Upper lobe of left lung (tissue), 6 donors: ENCODE data around the gene CSTPP1. TPM values are rescaled to one million over a fixed set of nuclear protein-coding genes. Genes with fewer than 3 reads are reported as not detected.

ENCODE experiments used
- ATAC-seq, 2 donors: fragments of 200-7000 bp; cut with Tn5 transposase; one replicate each; pipeline ENCODE4 v1.9.1; 2022; ENCODE audit warnings: mild to moderate bottlenecking in 2 of 2, moderate library complexity in 2 of 2; ENCODE audit not compliant: low FRiP score in 2 of 2
- DNase-seq, 2 donors: peaks; one replicate each; pipeline ENCODE4 v3.0.0-alpha.2; 2019 to 2020
- H3K27ac ChIP-seq, 4 donors: fragments of 200-600 bp; sonication (generic); one replicate each; pipeline ENCODE4 v1.5.1; 2016 to 2019
- H3K27me3 ChIP-seq, 4 donors: fragments of 200-600 bp; sonication (generic); one replicate each; pipeline ENCODE4 v1.5.1; 2017 to 2019
- H3K36me3 ChIP-seq, 4 donors: fragments of 200-600 bp; sonication (generic); one replicate each; pipeline ENCODE4 v1.5.1; 2016 to 2019
- H3K4me1 ChIP-seq, 4 donors: fragments of 200-600 bp; sonication (generic); one replicate each; pipeline ENCODE4 v1.5.1; 2018 to 2019
- H3K4me3 ChIP-seq, 4 donors: fragments of 200-600 bp; sonication (generic); one replicate each; pipeline ENCODE4 v1.5.1; 2017 to 2019; ENCODE audit warnings: mild to moderate bottlenecking in 2 of 4, moderate library complexity in 1 of 4
- H3K9me3 ChIP-seq, 4 donors: fragments of 200-600 bp; sonication (generic); one replicate each; pipeline ENCODE4 v1.5.1; 2018 to 2019
- CTCF ChIP-seq, 6 experiments: fragments of 450-650 bp in 4 of 6; fragments of 200-600 bp in 2 of 6; sonication (generic) in 2 of 6; IDR thresholded peaks; one replicate each; pipeline ENCODE4 v1.5.1; 2016 to 2019; ENCODE audit warnings: antibody characterized with exemption in 6 of 6
- EP300 ChIP-seq, 4 donors: sonication (generic); formaldehyde crosslinking; IDR thresholded peaks; one replicate each; pipeline ENCODE4 v1.5.1; 2017; ENCODE audit warnings: antibody characterized with exemption in 4 of 4, control low read depth in 2 of 4
- POLR2A ChIP-seq, 4 donors: fragments of 450-650 bp; IDR thresholded peaks; one replicate each; pipeline ENCODE4 v1.5.1; 2016 to 2017; ENCODE audit warnings: antibody characterized with exemption in 4 of 4, mild to moderate bottlenecking in 2 of 4
- POLR2AphosphoS5 ChIP-seq, 2 donors: sonication (generic); formaldehyde crosslinking; IDR thresholded peaks; one replicate each; pipeline ENCODE4 v1.5.1; 2017; ENCODE audit warnings: antibody characterized with exemption in 2 of 2
- WGBS, 2 donors: methylation state at CpG; one replicate each; pipeline ENCODE4 v1.1.5; 2017 to 2018; 5-methylcytosine and 5-hydroxymethylcytosine counted together
- total RNA-seq, 6 donors: library from RNA; depleted of rRNA in 4 of 6; stranded (reverse); fragments of >200 nt in 4 of 6; gene quantifications; one replicate each; pipeline versions ENCODE4 v1.1.0 to v1.2.1, GENCODE V29; 2016 to 2021
- donor health status: DM: no; HTN: no; CAD: no; lungs with moderate emphysema.
- donor health status: DM: no; HTN: yes; CAD: no; lungs with severe emphysema.

The CSTPP1 gene
- total RNA-seq, 6 donors from 2014 or later = 23.9 to 71.2 (median 47.2) TPM

- H3K27ac ChIP-seq = no peak overlapping the region
- ATAC-seq (no peak), DNase-seq (no peak)
- peaks cover 0 to 12% (median 5%) of the 10 kb centered on the region in 4 donors for H3K36me3 ChIP-seq
- H3K27me3 ChIP-seq = no peaks in the 10 kb centered on the region
- H3K4me1 ChIP-seq = peaks cover 0 to 3% (median 0%) of the 10 kb centered on the region in 4 donors
- no peak overlapping the region for H3K4me3 ChIP-seq
- 92 to 93% methylated on average over 4 of the region's 4 CpGs for WGBS, 2 donors
- no peaks in the 10 kb centered on the region for H3K9me3 ChIP-seq
- TF ChIP-seq CTCF (IDR thresholded peaks at IDR 0.05) (no peak), POLR2A (IDR thresholded peaks at IDR 0.05) (no peak), POLR2AphosphoS5 (IDR thresholded peaks at IDR 0.05) (no peak)
Observed at GRCh38 chr11:47139878-47140277, 203.3 kb downstream of the CSTPP1 start.

GRCh38 chr11:47143322-47143721, 206.8 kb downstream of the CSTPP1 start:
- Histone ChIP-seq H3K27ac (no peak overlapping the region), H3K4me1 (peaks cover 0 to 3% (median 0%) of the 10 kb centered on the region in 4 donors), H3K36me3 (peaks cover 0 to 5% (median 2%) of the 10 kb centered on the region in 4 donors), H3K9me3 (no peaks in the 10 kb centered on the region), H3K27me3 (no peaks in the 10 kb centered on the region), H3K4me3 (no peak overlapping the region)
- no peak for TF ChIP-seq POLR2AphosphoS5 (IDR thresholded peaks at IDR 0.05)
- TF ChIP-seq CTCF (IDR thresholded peaks at IDR 0.05) = no peak
- TF ChIP-seq EP300 (IDR thresholded peaks at IDR 0.05) = no peak
- TF ChIP-seq POLR2A (IDR thresholded peaks at IDR 0.05) = no peak
- DNase-seq (no peak), ATAC-seq (peak in 1 of 2 donors; percentile 85)
- WGBS, 2 donors = 64 to 81% methylated on average over 3 of the region's 3 CpGs

GRCh38 chr11:47144541-47144940, 208.0 kb downstream of the CSTPP1 start:
- DNase-seq (no peak), ATAC-seq (no peak)
- no peak for TF ChIP-seq POLR2AphosphoS5 (IDR thresholded peaks at IDR 0.05)
- no peak for TF ChIP-seq EP300 (IDR thresholded peaks at IDR 0.05)
- TF ChIP-seq POLR2A (IDR thresholded peaks at IDR 0.05) = no peak
- no peak for TF ChIP-seq CTCF (IDR thresholded peaks at IDR 0.05)
- peaks cover 0 to 5% (median 2%) of the 10 kb centered on the region in 4 donors for H3K36me3 ChIP-seq
- no peak overlapping the region for H3K4me3 ChIP-seq
- peaks cover 0 to 3% (median 1%) of the 10 kb centered on the region in 4 donors for H3K4me1 ChIP-seq
- no peak overlapping the region for H3K27ac ChIP-seq
- WGBS, 2 donors = 90 to 93% methylated on average over 3 of the region's 3 CpGs
- no peaks in the 10 kb centered on the region for H3K27me3 ChIP-seq
- H3K9me3 ChIP-seq = no peaks in the 10 kb centered on the region

- Histone ChIP-seq H3K27ac (no peak overlapping the region), H3K36me3 (peaks cover 0 to 5% (median 2%) of the 10 kb centered on the region in 4 donors), H3K27me3 (no peaks in the 10 kb centered on the region), H3K4me3 (no peak overlapping the region), H3K9me3 (no peaks in the 10 kb centered on the region), H3K4me1 (peaks cover 0 to 4% (median 1%) of the 10 kb centered on the region in 4 donors)
- WGBS, 2 donors = 69 to 96% methylated on average over 2 of the region's 2 CpGs
- no peak for ATAC-seq
- DNase-seq = no peak
- TF ChIP-seq EP300 (IDR thresholded peaks at IDR 0.05) (no peak), POLR2A (IDR thresholded peaks at IDR 0.05) (no peak), CTCF (IDR thresholded peaks at IDR 0.05) (no peak), POLR2AphosphoS5 (IDR thresholded peaks at IDR 0.05) (no peak)
Observed at GRCh38 chr11:47147250-47147649, 210.7 kb downstream of the CSTPP1 start.

- TF ChIP-seq CTCF (IDR thresholded peaks at IDR 0.05) = no peak
- TF ChIP-seq POLR2A (IDR thresholded peaks at IDR 0.05) = no peak
- no peaks in the 10 kb centered on the region for H3K27me3 ChIP-seq
- no peak for DNase-seq
- peaks cover 0 to 8% (median 3%) of the 10 kb centered on the region in 4 donors for H3K4me1 ChIP-seq
- H3K9me3 ChIP-seq = no peaks in the 10 kb centered on the region
- no peak overlapping the region for H3K4me3 ChIP-seq
- no peak for ATAC-seq
- H3K27ac ChIP-seq = no peak overlapping the region
- H3K36me3 ChIP-seq = peaks cover 0 to 5% (median 2%) of the 10 kb centered on the region in 4 donors
- whole genome bisulfite sequencing, 2 donors = 86 to 92% methylated on average over 7 of the region's 7 CpGs
Observed at GRCh38 chr11:47147681-47148080, 211.1 kb downstream of the CSTPP1 start.
